Neural cell (in vitro differentiated cells): ENCODE data around the gene SSBP1.

Experiments
- TF ChIP-seq, protein P1 (sequence below): fragments of 450-650 bp; IDR thresholded peaks from 2 replicates; pipeline ENCODE4 v1.5.1; 2014; ENCODE audit warnings: antibody characterized with exemption, mild to moderate bottlenecking, moderate library complexity; ENCODE audit not compliant: poor library complexity, severe bottlenecking
- TF ChIP-seq, protein P2 (sequence below): IDR thresholded peaks from 2 replicates; pipeline ENCODE4 v1.6.1; 2012; ENCODE audit warnings: borderline replicate concordance

GRCh38 chr7:141722529-141722928 is 15.6 kb upstream of the SSBP1 start:
- TF ChIP-seq, protein P1, sequence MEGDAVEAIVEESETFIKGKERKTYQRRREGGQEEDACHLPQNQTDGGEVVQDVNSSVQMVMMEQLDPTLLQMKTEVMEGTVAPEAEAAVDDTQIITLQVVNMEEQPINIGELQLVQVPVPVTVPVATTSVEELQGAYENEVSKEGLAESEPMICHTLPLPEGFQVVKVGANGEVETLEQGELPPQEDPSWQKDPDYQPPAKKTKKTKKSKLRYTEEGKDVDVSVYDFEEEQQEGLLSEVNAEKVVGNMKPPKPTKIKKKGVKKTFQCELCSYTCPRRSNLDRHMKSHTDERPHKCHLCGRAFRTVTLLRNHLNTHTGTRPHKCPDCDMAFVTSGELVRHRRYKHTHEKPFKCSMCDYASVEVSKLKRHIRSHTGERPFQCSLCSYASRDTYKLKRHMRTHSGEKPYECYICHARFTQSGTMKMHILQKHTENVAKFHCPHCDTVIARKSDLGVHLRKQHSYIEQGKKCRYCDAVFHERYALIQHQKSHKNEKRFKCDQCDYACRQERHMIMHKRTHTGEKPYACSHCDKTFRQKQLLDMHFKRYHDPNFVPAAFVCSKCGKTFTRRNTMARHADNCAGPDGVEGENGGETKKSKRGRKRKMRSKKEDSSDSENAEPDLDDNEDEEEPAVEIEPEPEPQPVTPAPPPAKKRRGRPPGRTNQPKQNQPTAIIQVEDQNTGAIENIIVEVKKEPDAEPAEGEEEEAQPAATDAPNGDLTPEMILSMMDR: no peak
- TF ChIP-seq, protein P2, sequence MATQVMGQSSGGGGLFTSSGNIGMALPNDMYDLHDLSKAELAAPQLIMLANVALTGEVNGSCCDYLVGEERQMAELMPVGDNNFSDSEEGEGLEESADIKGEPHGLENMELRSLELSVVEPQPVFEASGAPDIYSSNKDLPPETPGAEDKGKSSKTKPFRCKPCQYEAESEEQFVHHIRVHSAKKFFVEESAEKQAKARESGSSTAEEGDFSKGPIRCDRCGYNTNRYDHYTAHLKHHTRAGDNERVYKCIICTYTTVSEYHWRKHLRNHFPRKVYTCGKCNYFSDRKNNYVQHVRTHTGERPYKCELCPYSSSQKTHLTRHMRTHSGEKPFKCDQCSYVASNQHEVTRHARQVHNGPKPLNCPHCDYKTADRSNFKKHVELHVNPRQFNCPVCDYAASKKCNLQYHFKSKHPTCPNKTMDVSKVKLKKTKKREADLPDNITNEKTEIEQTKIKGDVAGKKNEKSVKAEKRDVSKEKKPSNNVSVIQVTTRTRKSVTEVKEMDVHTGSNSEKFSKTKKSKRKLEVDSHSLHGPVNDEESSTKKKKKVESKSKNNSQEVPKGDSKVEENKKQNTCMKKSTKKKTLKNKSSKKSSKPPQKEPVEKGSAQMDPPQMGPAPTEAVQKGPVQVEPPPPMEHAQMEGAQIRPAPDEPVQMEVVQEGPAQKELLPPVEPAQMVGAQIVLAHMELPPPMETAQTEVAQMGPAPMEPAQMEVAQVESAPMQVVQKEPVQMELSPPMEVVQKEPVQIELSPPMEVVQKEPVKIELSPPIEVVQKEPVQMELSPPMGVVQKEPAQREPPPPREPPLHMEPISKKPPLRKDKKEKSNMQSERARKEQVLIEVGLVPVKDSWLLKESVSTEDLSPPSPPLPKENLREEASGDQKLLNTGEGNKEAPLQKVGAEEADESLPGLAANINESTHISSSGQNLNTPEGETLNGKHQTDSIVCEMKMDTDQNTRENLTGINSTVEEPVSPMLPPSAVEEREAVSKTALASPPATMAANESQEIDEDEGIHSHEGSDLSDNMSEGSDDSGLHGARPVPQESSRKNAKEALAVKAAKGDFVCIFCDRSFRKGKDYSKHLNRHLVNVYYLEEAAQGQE: no peak
